BJ (cell line): ENCODE results near the gene CUX1. TPM values are rescaled to one million over a fixed set of nuclear protein-coding genes. Genes with fewer than 3 reads are reported as not detected.

ENCODE experiments used
- CTCF ChIA-PET: fragments of 350-600 bp; formaldehyde crosslinking; extraction: SDS; loops from one replicate; lab custom pipeline; 2021; ENCODE audit warnings: antibody characterized with exemption, inconsistent platforms; lab: Yijun Ruan, JAX
- POLR2A ChIA-PET: fragments of 300-600 bp; sonication (Branson Sonifier 250); formaldehyde crosslinking; extraction: SDS; loops from one replicate; lab custom pipeline; 2021; ENCODE audit warnings: antibody characterized with exemption; lab: Charles Lee
- DNase-seq: peaks from one replicate; pipeline ENCODE4 v3.0.0-alpha.2; 2011; ENCODE audit warnings: low read depth
- H3K27me3 ChIP-seq: 2 replicates; pipeline ENCODE4 v1.6.0; 2011; ENCODE audit warnings: low read length; ENCODE audit not compliant: control insufficient read depth, insufficient read depth
- H3K36me3 ChIP-seq: 2 replicates; pipeline ENCODE4 v1.5.1; 2011; ENCODE audit warnings: low read length; ENCODE audit not compliant: control insufficient read depth, insufficient read depth
- H3K4me3 ChIP-seq: 2 replicates; pipeline ENCODE4 v1.5.1; 2011; ENCODE audit warnings: low read depth, mild to moderate bottlenecking, control low read depth, low read length
- polyA plus RNA-seq: library from polyadenylated mRNA; depleted of rRNA; stranded (reverse); fragments of >200 nt; gene quantifications from 2 replicates; pipeline ENCODE4 v1.2.3, GENCODE V29; 2011
- TF ChIP-seq, protein P1 (sequence below): IDR thresholded peaks from 2 replicates; pipeline ENCODE4 v1.5.1; 2011; ENCODE audit warnings: low read depth, mild to moderate bottlenecking, control low read depth, inconsistent platforms, low read length, moderate library complexity; ENCODE audit not compliant: insufficient read depth

Gene CUX1
- polyA plus RNA-seq, 1 experiment, result 36.5 TPM

DNA sequence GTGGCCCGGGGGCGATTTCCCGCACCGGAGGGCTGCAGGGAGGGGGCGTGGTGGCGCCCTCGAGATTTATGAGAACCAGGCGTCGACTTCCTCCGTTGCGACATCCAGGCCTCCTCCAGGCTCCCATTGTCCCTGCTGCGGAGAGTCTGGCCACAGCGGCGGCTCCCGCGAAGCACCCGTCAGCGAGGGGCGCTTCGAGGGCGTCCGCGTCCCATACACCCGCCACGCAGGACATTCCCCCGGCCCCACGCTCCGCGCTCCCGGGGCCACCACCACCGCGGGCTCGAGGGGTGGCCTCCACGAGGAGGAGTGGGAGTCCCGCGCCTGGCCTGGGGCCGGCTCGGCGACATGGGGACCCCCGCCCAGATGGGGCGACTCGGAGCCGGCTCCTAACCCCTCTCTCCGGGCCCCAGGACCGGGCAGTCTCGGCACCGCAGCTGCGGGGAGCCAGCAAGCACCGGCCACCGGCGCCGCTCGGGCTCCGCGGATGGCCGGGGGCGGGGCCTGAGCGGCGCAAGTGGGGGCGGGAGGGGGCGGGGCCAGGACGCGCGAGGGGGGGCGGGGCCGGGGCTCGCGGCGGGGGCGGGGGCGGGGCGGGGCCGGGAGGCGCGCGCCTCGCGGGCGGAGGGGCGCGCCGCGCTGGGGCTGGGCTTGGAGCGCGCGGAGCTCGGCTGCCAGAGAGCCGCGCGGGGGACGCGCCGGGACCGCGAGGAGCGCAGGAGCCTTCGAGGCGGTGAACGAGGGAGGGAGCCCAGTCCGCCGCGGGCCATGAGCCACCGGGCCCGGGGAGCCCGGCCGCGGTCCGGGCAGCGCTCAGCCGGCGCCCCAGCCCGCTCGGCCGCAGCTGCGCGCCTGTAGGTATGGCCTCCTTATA, 469.0 kb downstream of the CUX1 start, which contains the start of gene SH2B2:
Gene SH2B2, plus strand, starts transcription at position 632 of the 874 bp plus-strand sequence. CDS start 13,683 bp downstream, outside the sequence.
- Histone ChIP-seq H3K27me3 (no peaks in the 10 kb centered on the region), H3K36me3 (no peaks in the 10 kb centered on the region), H3K4me3 (peak within 1 kb of the TSS; percentile 79)
- CTCF ChIA-PET, result interaction anchor here (0.6 kb wide), 1 partner anchor 19 kb away, joined by 4 read pairs; no protein-coding TSS in a partner anchor
- DNase-seq, result no peak
- POLR2A ChIA-PET, result interaction anchor here (0.5 kb wide), 1 partner anchor 1036 kb away, joined by 11 read pairs; no protein-coding TSS in a partner anchor
- TF ChIP-seq, protein P1, sequence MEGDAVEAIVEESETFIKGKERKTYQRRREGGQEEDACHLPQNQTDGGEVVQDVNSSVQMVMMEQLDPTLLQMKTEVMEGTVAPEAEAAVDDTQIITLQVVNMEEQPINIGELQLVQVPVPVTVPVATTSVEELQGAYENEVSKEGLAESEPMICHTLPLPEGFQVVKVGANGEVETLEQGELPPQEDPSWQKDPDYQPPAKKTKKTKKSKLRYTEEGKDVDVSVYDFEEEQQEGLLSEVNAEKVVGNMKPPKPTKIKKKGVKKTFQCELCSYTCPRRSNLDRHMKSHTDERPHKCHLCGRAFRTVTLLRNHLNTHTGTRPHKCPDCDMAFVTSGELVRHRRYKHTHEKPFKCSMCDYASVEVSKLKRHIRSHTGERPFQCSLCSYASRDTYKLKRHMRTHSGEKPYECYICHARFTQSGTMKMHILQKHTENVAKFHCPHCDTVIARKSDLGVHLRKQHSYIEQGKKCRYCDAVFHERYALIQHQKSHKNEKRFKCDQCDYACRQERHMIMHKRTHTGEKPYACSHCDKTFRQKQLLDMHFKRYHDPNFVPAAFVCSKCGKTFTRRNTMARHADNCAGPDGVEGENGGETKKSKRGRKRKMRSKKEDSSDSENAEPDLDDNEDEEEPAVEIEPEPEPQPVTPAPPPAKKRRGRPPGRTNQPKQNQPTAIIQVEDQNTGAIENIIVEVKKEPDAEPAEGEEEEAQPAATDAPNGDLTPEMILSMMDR, result no peak

DNA sequence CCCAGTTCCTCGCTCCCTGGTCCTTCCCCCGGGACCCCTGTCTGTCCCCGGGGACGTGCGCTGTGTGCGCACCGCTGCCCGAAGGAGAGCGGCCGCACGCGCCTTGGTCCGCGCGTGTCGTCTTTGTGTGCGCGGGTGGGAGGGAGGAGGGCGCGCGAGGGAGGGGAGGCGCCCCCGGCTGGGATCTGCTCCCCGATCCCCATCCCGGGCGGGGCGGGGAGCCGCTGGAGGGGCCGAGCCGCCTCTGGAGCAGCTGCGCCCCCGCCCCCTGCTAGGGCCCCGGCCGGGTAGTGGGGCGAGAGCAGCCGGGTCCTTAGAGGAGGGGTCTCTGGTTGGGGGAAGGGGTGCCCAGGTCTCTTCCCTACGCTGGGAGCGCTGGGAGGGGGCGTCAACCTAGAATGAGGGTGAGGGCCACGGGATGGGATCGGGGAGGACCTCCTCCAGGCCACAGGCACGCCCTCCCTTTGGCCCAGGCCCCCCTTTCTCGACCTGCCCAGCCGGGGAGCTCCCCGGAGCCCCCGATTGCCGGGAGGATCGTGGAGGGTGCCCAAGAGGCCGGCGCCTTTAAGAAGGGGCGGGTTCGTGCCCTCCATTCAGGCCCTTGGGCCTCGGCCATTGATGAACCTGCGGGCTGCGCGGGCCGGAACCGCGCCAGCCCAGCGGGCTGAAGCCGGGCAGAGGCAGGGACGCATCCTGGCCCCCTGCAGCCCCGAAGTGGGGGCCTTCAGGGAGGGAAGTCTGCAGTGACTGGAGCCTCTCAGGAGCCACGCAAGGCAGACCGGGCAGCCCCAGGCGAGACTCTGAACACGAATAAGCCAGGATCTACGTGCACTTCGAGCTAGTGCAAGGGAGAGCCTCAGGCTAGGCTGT, 469.9 kb downstream of the CUX1 start:
- no peak for DNase-seq
- TF ChIP-seq, protein P1, result no peak
- Histone ChIP-seq H3K36me3 (no peaks in the 10 kb centered on the region), H3K27me3 (no peaks in the 10 kb centered on the region), H3K4me3 (peak overlapping the region; percentile 79)
- POLR2A ChIA-PET, result no interaction called here
- CTCF ChIA-PET, result interaction anchor here (0.7 to 1.8 kb wide), 6 partner anchors 8 to 877 kb away, joined by 3 to 7 read pairs (median 4); no protein-coding TSS in a partner anchor

DNA sequence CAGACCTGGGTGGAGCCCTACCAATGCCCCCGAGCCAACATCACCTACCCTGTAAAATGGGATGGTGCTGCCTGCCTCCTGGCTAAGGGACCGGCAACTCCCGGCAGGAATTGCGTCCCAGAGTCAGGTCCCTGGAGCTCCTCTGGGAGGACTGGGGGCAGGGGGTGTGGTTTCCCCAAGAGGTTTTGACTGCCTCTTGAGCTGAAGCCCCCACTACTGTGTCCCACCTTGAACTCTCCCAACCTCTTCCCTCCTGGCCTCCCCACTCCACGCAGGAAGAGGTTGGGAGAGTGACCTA, 470.5 kb downstream of the CUX1 start:
- ChIA-PET CTCF (interaction anchor here (0.7 to 1.8 kb wide), 6 partner anchors 8 to 877 kb away, joined by 3 to 7 read pairs (median 4); no protein-coding TSS in a partner anchor), POLR2A (no interaction called here)
- DNase-seq, result no peak
- H3K36me3 ChIP-seq, result no peaks in the 10 kb centered on the region
- TF ChIP-seq, protein P1, result no peak
- H3K4me3 ChIP-seq, result peak overlapping the region; percentile 79
- no peaks in the 10 kb centered on the region for H3K27me3 ChIP-seq

DNA sequence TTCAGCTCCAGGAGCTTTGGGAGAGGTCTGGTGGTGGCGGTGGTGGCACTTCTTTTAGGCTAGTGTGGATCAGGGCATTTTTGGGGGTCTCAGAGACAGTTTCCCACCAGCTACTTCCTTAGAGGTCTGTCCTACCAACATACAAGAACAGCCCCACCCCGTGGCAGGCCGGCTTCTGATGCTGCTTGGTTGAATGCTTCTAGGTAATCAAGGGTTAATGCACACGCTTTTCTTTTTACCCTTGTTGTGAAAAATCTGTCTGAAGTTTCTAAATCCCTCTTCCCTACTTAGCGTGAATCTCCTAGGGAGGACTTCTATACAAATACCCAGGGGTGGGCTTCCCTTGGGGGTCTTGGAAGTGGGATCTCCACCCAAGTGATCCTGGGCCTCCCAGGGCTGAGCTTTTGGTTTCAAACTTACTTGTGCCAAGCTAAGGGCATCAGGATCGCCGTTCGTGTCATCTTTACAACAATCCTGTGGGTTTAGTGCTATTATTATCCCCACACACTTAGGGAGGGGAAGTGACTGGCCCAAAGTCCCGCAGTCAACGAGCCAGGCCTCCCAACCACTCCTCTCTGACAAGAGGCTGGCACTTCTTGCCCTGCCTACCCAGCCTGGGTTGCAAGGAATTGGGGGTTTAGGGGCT, 471.0 kb downstream of the CUX1 start:
- TF ChIP-seq, protein P1, result no peak; the same call in 1 of the 2 replicates
- 0 out of 2 replicates have a peak overlapping the region, but pooled peaks have one; percentile 79 for H3K4me3 ChIP-seq
- ChIA-PET CTCF (interaction anchor here (0.9 to 1.8 kb wide), 4 partner anchors 8 to 878 kb away, joined by 3 to 7 read pairs (median 6); no protein-coding TSS in a partner anchor), POLR2A (no interaction called here)
- no peaks in the 10 kb centered on the region for H3K36me3 ChIP-seq
- H3K27me3 ChIP-seq, result peaks cover under 1% of the 10 kb centered on the region
- no peak for DNase-seq
